ENCODE results near the gene TAS2R40.

TAS2R40 gene

DNA sequence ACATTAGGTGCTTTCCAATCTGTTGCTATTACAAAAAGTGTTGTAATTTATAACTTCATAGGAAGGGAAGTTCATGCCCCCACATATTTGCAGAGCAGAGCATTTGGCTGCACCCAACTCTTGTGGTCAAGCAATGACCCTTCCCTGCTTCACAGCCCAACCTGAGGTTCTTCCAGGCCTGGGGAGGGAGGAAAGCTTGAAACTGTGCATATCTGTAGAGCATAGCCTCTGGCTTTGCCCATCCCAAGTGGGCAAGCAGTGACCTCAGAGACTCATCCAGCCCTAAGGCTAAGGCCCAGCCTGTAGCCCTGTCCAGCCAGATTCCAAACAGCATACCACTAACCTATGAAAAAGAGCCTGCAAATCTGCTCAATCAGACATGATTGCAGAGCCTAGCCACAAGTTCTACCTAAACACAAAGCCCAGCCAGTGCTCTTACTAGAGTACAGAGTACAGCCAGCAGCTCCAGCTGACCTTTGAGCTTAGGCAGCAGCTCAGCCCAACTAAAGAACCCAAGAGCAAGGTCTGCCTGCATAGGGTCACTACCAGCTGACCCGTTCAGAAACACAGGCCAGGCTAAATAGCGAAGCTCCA lies 27.0 kb downstream of the TAS2R40 start:
- TF ChIP-seq, protein P1, sequence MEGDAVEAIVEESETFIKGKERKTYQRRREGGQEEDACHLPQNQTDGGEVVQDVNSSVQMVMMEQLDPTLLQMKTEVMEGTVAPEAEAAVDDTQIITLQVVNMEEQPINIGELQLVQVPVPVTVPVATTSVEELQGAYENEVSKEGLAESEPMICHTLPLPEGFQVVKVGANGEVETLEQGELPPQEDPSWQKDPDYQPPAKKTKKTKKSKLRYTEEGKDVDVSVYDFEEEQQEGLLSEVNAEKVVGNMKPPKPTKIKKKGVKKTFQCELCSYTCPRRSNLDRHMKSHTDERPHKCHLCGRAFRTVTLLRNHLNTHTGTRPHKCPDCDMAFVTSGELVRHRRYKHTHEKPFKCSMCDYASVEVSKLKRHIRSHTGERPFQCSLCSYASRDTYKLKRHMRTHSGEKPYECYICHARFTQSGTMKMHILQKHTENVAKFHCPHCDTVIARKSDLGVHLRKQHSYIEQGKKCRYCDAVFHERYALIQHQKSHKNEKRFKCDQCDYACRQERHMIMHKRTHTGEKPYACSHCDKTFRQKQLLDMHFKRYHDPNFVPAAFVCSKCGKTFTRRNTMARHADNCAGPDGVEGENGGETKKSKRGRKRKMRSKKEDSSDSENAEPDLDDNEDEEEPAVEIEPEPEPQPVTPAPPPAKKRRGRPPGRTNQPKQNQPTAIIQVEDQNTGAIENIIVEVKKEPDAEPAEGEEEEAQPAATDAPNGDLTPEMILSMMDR (conservative IDR thresholded peaks at IDR 0.05; ENCODE audit: low read length): no peak
- DNase-seq (ENCODE audit: low read depth): no peak

GRCh38 chr7:143250199-143250598 lies 28.4 kb downstream of the TAS2R40 start:
- no peak overlapping the region for H3K4me3 ChIP-seq (ENCODE audit: low read length)
- TF ChIP-seq, protein P1 (conservative IDR thresholded peaks at IDR 0.05; ENCODE audit: low read length): no peak
- DNase-seq (ENCODE audit: low read depth): no peak

More for the DNA sequence above, 27.0 kb downstream of the TAS2R40 start:
- H3K4me3 ChIP-seq (ENCODE audit: low read length): no peak overlapping the region

GRCh38 chr7:143250822-143251221 lies 29.0 kb downstream of the TAS2R40 start:
- TF ChIP-seq, protein P1 (conservative IDR thresholded peaks at IDR 0.05; ENCODE audit: low read length): no peak
- no peak for DNase-seq (ENCODE audit: low read depth)
- H3K4me3 ChIP-seq (ENCODE audit: low read length): no peak overlapping the region

- TF ChIP-seq, protein P1 (conservative IDR thresholded peaks at IDR 0.05; ENCODE audit: low read length): no peak
- no peak for DNase-seq (ENCODE audit: low read depth)
- no peak overlapping the region for H3K4me3 ChIP-seq (ENCODE audit: low read length)
Observed at GRCh38 chr7:143252006-143252405, 30.2 kb downstream of the TAS2R40 start.

DNA sequence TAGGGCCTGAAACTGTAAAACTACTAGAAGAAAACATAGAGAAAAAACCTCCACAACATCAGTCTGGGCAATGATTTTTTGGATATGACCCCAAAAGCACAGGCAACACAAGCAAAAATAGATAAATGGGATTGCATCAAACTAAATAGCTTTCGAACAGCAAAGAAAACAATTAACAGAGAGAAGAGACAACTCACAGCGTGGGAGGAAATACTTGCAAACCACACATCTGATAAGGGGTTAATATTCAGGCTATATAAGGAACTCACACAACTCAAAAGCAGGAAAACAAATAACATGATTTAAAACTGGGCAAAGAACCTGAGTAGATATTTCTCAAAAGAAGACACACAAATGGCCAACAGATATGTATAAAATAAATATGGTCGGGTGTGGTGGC lies 33.7 kb downstream of the TAS2R40 start:
- H3K4me3 ChIP-seq (ENCODE audit: low read length): no peak overlapping the region
- TF ChIP-seq, protein P1 (conservative IDR thresholded peaks at IDR 0.05; ENCODE audit: low read length): no peak
- no peak for DNase-seq (ENCODE audit: low read depth)

- DNase-seq (ENCODE audit: low read depth): no peak
- H3K4me3 ChIP-seq (ENCODE audit: low read length): no peak overlapping the region
- TF ChIP-seq, protein P1 (conservative IDR thresholded peaks at IDR 0.05; ENCODE audit: low read length): no peak
Observed at GRCh38 chr7:143256325-143256724, 34.5 kb downstream of the TAS2R40 start.

- no peak for DNase-seq (ENCODE audit: low read depth)
- no peak overlapping the region for H3K4me3 ChIP-seq (ENCODE audit: low read length)
- TF ChIP-seq, protein P1 (conservative IDR thresholded peaks at IDR 0.05; ENCODE audit: low read length): no peak
Observed at GRCh38 chr7:143256932-143257331, 35.1 kb downstream of the TAS2R40 start.
